ENCODE measurements around the gene ABO.
"Not testable (repeated sequence)": the region's sequence is repeated elsewhere in the genome, so short reads cannot be mapped to it uniquely, and the experiment has no call there.

The ABO gene

DNA sequence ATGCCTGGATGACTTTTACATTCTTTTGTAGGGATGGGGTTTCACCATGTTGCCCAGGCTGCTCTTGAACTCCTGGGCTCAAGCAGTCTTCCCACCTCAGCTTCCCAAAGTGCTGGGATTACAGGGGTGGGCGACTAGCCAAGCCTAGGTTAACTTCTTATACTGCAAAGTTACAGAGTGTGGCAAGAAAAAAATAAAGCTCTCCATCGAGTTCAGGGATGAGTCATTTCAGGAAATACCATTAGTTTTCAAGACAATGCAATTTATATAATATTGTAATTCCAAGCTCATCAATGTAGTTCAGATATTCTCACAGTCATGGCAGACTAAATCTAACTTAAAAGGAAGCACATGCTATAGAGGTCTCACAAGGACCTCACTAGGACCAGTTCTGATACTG lies 11.5 kb upstream of the ABO start:
- no peak for DNase-seq

DNA sequence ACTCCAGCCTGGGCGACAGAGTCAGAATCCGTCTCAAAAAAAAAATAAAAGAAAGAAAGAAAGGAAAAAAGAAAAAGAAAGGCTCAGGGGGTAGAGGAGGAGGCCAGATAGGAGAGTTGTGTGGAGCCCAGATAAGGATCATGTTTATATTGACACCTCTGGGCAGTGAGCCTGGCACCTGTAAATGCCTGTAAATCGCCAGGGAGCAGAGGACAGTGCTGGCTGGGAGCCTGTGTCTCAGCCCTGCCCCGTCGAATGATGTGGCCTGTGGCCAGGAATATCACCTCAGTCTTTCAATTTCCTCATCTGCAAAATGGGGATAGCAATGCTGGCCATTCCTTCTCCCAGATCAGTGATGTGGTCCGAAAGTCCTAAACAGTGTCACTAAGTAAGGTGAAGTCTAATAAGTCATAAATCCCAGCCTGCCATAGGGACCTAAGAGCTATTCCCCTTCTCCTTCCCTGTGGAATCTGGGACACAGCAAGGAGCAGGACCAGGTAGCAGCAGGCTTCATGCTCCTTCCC lies 10.3 kb upstream of the ABO start:
- DNase-seq, result no peak

DNA sequence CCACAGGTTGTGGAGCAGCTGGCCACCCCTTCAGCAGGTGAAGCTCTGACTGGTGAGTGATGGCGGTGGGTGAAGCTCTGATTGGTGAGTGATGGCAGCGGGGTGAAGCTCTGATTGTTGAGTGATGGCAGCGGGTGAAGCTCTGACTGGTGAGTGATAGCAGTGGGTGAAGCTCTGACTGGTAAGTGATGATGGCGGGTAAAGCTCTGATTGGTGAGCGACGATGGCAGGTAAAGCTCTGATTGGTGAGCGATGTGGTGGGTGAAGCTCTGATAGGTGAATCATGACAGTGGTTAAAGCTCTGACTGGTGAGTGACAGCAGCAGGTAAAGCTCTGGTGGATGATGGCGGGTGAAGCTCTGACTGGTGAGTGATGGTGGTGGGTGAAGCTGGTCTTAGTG lies 9.4 kb upstream of the ABO start:
- no peak for DNase-seq

DNA sequence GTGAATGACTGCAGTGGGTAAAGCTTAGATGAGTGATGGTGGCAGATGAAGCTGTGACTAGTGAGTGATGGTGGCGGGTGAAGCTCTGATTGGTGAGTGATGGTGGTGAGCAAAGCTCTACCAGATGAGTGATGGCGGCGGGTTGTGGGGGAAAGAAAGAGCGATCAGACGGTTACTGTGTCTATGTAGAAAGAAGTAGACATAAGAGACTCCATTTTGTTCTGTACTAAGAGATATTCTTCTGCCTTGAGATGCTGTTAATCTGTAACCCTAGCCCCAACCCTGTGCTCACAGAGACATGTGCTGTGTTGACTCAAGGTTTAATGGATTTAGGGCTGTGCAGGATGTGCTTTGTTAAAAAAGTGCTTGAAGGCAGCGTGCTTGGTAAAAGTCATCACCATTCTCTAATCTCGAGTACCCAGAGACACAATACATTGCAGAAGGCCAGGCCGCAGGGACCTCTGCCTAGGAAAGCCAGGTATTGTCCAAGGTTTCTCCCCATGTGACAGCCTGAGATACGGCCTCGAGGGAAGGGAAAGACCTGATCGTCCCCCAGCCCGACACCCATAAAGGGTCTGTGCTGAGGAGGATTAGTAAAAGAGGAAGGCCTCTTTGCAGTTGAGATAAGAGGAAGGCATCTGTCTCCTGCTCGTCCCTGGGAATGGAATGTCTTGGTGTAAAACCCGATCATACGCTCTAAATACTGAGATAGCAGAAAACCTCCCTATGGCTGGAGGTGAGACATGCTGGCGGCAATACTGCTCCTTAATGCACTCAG lies 8.4 kb upstream of the ABO start:
- DNase-seq, result not testable (repeated sequence)

DNA sequence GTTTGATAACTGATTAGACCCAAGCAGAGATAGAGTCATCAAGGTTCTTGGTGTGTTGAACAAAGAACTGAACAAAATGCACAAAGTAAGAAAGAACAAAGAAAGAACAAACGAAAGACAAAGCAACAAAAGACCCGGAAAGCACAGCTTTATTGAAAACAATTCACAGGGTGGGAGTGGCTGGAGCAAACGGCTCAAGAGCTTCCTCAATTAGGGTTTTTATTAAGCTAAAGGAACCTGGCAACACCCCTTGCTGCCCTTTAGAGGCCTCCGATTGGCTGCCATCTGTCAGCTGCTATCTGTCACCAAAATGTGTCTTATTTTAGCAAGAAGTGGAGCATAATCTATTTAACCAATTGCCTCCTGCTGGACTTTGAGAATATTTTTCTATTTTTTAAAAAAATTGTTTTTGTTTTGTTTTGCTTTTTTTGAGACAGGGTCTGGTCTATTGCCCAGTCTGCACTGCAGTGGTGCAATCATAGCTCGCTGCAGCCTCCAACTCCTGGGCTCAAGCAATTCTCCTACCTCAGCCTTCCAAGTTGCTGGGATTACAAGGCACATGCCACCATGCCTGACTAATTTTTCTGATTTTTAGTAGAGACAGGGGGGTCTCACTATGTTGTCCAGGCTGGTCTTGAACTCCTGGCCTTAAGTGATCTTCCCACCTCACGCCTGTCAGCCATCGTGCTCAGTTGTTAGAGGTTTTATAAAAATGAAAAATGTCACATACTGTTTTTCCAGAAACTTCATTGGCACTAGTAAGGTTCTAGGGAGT lies 7.7 kb upstream of the ABO start:
- DNase-seq, result no peak

DNA sequence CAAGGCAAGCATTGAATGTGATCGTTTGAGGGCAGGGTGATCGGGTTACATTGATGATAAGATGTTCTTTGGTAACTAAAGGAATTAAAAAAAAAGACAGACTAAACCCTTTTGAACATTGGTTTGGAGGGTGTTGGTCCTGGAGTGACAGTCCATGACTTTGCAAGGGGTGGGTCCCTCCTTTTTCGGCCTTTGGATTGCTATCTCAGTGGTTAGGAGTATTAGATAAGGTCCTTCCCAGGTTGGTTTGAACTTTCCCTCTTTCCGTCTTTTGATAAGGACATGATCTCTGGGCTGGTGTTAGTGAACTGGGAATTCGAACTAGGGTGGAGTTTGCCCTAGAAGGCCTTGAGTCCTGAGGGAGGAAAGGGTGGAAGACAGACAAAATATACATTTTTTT lies 5.4 kb upstream of the ABO start:
- DNase-seq, result no peak

DNA sequence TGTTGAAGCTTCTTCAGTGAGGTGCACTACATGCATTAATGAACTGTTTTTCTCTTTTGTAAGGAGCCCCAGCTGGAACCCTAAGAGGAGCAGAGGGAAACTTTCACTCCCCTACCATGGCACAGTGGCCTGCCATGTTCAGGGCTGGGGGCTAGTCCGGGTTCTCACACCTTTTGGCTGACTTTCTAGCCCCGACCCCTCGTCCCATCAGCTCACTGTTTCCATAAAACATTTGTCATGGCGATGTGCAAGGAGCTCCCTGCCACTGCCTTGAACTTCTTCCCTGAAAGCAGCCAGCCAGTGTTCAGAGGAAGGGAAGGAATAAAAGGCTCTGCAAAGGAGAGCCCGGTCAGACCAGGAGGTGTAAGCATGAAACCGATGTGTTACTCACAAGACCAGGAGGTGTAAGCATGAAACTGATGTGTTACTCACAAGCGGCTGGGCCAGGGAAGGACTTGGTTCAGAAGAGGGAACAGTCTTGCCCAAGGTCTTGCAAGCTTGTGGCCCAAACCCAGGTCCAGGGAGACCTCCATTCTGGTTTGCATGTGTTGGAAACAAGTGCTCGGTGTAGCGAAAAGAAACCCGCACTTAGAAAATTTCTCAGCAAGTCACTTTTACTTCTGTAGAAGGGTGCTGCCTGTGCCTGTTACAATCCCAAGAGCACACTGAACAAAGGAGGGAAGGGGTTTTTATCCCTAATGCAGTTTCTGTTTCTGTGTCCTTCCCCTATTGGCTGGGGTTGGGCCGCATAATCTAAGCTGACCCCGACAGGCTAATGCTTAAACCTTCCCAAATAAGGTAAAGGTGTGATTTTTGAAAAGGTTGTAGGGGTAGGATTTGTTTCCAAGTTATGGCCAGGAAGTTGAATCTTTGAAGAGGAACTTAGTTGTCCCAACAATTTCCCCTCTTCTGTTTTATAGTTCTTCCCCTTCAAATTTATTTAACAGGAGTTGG lies 3.4 kb upstream of the ABO start:
- no peak for DNase-seq

DNA sequence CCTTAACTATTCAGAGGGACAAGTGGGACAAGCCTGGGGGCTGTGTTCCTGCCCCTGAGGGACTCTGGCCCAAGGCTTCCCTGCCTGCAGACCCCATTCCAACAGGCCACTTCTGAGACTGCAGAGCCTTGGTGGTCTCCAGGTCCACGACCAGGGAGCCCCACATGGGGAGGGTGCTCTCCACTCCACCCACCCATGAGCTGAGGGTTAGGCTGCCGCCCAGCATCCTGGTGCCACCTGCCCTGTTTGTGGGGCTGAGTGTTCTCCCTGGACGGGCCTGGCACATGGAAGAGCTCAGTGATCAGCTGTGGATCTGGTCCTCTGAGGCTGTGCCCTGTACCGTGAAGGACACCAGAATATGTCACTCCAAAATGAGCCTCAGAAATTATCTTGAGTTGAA lies 2.5 kb upstream of the ABO start:
- no peak for DNase-seq

DNA sequence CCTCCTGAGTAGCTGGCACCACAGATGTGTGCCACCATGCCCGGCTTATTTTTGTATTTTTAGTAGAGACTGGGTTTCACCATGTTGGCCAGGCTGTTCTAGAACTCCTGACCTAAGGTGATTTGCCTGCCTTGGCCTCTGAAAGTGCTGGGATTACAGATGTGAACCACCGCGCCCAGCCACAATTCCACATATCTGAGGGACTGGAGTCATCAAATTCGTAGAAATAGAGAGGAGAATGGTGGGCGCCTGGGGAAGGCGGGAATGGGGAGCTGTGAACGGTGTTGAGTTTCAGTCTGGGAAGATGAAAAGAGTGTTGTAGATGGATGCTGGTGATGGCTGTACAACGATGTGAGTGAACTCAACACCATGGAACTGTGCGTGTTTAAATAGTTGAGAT lies 1.9 kb upstream of the ABO start:
- DNase-seq, result no peak

DNA sequence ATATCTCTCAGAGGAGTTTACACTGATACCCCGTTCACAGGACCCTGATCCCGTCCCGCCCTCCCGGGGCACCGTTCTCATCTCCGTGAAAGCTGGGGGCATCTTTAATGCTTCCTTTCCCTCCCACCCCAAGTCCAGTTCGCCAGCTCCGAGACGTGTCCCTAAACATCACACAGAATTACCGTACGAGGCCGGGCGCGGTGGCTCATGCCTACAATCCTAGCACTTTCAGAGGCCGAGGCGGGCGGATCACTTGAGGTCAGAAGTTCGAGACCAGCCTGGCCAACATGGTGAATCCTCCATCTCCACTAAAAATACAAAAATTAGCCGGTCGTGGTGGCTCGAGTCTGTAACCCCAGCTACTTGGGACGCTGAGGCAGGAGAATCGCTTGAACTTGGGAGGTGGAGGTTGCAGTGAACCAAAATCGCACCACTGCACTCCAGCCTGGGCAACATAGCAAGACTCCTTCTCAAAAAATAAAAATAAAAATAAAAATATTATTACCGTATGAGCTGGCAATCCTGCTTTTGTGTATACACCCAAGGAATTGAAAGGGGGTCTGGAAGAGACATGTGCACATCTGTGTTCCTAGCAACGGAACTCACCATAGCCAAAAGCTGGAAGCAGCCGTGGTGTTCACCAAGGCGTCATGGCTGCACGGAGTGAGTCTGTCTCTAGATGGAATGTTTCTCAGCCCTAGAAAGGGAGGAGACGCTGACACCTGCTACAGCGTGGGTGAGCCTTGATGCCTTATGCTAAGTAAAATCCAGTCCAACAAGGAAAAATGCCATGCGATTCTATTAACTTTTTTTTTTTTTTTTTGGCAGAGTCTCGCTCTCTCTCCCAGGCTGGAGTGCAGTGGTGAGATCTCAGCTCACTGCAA lies 1.2 kb upstream of the ABO start:
- no peak for DNase-seq

DNA sequence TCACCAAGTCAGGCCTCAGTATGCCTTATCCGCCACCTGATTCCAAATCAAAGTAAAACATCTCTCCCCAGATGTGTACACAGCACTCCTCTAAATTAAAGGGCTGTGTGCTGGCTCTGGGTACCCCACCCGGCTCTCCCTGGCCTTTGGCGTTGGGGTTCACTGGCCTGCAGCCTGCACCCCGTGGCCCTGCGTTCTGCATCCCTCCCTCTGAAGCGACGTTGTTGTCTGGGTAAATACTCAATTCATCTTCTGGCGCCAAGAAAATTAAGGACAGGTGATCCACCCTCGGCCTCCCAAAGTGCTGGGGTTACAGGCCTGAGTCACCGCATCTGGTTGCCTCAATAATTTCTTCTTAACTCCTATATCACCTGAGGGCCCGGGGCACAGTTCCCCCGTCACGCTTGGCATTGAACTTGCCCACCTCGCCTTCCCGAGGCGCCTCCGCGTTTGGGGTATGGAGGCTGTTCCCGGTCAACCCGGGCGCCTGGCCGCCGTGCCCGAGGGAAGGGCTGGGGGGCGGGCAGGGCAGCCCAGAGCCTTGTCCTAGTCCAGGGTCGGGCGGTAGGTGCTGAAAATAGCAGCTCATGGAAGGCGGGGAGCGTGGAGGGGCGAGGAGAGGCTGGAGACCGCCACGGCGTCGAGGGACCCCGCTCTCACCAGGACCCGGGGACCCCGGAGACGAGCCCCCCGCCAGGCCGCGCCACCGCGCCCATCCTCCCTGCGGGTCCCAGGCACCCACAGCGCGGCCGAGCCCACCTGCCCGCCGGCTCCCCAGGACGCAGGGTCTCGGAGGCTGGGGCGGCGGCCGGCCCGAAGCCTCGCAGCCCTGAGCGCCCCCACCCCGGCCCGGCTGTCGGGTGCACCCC lies 531 bp downstream of the ABO start:
- DNase-seq, result no peak

DNA sequence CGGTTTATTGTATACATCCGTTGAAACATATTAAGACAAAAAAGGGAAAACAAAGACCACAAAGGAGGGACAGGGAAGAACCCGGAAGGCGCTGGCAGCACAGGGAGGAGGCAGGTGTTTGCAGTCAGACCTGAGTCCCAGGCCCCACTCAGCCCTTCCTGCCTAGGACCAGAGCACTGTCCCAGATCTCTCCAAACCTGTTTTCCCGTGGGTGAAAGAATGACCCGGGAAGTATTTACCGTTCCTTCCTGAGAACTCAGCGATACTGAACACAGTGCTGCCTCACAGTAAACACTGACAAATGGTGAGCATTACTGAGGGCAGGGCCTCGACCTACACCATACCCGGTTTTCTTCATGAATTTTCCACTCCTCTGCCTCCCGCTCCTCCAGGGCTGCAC lies 1.2 kb downstream of the ABO start:
- DNase-seq, result no peak

DNA sequence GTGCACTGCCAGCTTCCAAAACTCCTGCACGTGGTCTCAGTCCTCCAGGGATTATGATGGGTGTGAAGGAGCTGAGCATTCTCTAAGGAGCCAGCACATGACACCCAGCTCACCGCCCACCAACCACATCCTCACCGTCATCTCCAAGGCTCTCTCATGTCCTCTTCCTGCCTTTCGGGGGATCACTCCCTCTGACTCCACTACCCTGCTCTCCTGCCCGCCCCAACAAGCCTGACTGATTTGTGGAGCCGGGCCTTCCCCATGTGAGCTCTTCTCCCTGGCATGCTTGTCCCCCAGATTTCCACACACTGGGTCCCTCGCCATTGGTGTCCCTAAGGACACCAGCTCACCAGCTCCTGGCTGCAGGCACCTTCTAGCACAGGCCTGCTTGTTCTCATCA lies 1.9 kb downstream of the ABO start:
- DNase-seq, result no peak

DNA sequence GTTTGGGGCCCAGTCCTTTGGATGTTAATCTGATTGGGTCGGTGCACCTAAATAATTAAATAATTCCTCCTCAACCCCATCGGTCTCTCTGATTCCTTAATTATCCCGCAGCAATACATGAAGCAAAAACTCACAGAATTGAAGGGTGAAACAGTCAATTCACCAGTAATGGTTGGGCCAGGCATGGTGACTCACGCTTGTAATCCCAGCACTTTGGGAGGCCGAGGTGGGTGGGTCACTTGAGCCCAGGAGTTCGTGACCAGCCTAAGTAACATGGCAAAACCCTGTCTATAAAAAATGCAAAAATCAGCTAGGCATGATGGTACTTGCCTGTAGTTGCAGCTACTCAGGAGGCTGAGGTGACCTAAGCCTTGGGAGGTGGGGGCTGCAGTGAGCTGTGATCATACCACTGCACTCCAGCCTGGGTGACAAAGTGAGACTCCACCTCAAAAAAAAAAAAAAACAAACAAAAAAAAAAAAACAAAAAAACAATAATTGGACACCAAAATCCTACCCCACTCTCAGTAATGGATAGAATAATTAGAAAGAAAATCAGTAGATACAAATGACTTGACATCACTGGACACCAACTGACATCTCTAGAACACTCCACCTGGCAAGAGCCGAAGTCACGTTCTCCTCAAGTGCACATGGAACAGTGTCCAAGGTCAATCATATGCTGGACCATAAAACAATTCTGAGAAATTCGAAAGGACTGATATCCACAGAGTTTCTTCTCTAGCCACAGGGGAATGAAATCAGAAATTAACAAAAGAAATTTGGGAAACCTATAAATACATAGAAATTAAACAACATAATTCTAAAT lies 5.3 kb downstream of the ABO start:
- DNase-seq, result no peak

DNA sequence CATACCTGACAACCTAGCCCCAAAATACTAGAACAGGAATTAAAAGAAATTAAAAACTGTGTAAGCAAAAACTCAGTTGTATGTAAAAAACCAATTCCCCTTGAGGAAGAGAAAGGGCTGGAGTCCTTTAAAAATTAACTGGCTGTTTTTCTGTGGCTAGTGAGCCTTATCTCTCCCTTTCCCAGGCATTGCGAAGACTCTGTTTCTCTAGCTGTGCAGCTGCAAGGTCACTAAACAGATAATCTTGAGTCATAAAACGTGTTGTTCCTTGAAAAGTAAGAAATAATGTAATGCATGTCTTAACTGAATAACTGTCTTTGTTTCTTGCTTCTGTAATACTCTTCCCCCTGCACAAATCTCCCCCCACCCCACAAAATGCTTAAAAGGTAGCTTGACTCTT lies 5.9 kb downstream of the ABO start:
- DNase-seq, result not testable (repeated sequence)

DNA sequence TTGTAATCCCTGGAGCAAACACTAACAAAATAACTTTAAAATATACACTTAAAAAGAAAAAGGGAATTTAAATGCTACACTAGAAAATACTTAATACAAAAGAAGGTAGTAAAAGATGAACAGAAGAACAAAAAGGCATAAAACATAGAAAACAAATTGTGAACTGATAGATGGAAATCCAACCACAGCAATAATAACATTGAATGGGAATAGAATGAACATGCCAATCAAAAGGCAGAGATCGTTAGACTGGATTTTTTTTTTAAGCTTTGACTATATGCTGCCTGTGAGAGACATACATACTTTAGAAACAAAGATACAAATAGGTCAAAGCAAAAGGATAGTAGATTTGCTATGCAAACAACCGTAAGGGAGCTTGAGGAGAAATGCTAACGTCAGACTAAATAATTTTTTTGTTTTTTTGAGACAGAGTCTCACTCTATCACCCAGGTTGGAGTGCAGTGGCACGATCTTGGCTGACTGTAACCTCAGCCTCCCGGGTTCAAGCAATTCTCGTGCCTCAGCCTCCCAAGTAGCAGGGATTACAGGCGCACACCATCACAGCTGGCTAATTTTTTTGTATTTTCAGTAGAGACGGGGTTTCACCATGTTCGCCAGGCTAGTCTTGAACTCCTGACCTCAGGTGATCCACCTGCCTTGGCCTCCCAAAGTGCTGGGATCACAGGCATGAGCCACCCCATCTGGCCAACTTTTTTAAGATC lies 6.5 kb downstream of the ABO start:
- no peak for DNase-seq

DNA sequence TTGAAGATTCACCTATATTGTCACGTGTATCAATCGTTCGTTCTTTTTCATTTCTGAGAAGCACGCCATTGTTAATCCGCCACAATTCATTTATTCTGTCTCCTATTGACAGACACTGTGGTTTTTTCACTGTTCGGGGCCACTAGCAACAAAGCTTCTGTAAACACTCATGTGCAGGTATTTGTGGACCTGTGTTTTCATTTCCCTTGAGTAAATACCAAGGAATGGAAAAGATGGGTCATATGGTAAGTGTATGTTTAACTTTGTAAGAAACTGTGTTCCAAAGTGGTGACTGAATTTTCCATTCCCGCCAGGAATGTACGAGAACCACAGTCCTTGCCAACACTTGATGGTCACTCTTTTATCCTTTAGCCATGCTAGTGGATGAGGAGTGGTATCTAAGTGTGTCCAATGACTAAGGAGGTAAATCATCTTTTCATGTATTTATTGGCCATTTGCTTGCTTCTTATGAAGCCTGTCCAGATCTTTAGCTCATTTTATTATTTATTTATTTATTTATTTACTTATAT lies 10.7 kb downstream of the ABO start:
- no peak for DNase-seq

DNA sequence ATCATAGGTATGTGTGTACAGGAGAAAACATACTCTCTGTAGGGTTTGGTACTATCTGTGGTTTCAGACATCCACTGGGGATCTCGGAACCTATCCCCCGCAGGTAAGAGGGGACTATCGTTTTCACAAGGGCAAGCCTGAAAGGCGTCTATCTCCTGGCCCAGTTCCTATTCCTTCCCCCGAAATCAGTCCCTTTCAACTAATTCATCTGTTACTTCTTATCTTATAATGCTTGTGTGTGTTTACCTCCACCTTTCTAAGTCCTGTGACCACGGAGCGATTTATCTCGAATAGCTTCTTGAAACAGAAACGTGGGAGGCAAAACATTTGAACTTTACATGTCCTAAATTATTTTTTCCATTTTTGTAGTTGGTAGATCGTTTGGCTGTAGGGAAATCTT lies 11.4 kb downstream of the ABO start:
- DNase-seq, result no peak

DNA sequence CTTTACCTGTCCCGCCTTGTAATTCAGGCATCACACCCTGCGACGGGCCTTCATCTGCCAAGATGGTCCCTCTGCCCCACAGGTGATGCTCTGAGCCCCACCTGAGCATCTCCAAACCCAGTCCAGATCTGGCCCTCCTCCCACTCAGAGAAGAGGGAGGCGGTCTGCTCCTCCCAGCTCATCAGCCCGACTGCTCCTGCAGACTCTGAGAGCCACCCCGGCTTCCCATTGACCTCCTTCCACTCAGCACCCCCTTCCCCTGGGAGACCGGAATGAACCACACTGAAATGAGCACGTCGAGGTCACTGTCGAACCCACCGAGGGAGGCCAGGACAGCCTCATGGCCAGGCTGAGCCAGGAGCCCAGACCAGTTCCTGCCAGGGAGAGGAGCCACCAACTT lies 12.8 kb downstream of the ABO start:
- DNase-seq, result no peak
